AG20443 (cell line): ENCODE results near the gene RASAL2.
"Not testable (repeated sequence)": the region's sequence is repeated elsewhere in the genome, so short reads cannot be mapped to it uniquely, and the experiment has no call there.

ENCODE experiments used
- DNase-seq: peaks from one replicate; pipeline ENCODE4 v3.0.0; 2012; ENCODE audit warnings: low spot score, mixed read lengths

RASAL2 gene

DNA sequence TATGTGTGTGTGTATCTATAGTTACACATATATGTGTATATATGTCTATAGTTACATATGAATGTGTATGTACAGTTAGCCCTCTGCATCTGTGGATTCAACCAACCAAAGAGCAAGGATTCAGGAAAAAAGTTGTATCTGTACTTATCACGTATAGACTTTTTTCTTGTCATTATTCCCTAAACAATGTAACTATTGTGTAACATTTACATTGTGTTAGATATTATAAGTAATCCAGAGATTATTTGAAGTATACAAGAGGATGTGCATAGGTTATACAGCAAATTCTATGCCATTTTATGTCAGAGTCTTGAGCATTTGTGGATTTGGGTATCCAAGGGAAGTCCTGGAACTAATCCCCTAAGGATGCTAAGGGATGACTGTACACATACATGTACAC, 71.3 kb downstream of the RASAL2 start:
- DNase-seq, result no peak

GRCh38 chr1:178166429-178167024, 72.6 kb downstream of the RASAL2 start:
- no peak for DNase-seq

GRCh38 chr1:178168536-178168935, 74.6 kb downstream of the RASAL2 start:
- DNase-seq, result peak; percentile 20

- no peak for DNase-seq
These were observed 75.7 kb downstream of the RASAL2 start for GRCh38 chr1:178169649-178170048.

- DNase-seq, result no peak
These were observed 79.0 kb downstream of the RASAL2 start for GRCh38 chr1:178172939-178173338.

DNA sequence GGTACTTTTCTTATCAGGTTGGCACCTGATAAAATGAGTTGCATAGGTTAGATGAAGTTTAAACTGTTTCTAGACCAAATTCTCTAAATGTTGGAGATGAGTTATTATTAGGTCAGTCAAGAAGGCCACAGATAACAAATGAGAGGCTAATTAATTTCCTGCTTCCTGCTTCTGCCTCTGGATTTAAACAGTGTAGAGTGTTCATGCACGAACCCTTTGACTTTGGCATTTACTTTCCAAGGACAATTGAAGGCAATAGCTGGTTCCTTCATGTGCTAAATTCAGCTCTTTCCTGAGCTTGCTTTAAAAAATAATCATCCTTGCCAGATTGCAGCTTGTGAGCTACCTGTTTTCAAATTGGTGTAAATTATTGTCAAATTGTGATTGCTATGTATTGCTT, 80.6 kb downstream of the RASAL2 start:
- no peak for DNase-seq

GRCh38 chr1:178180405-178180804, 86.5 kb downstream of the RASAL2 start:
- DNase-seq, result no peak

DNA sequence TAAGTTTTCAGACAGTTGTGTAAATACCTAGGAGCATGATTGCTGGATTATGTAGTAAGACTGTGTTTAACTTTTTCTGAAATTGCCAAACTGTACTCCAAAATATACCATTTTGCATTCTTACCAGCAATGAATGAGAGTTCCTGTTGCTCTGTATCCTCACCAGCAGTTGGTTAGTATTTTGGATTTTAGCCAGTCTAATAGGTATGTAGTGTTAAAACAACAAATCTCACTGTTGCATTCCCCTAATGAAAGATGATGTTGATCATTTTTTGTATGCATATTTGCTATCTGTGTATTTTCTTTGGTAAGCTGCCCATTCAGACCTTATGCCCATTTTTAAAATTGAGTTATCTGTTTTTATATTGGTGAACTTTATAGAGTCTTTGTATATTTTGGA, 89.9 kb downstream of the RASAL2 start:
- no peak for DNase-seq

GRCh38 chr1:178188306-178188705, 94.4 kb downstream of the RASAL2 start:
- DNase-seq, result no peak

DNA sequence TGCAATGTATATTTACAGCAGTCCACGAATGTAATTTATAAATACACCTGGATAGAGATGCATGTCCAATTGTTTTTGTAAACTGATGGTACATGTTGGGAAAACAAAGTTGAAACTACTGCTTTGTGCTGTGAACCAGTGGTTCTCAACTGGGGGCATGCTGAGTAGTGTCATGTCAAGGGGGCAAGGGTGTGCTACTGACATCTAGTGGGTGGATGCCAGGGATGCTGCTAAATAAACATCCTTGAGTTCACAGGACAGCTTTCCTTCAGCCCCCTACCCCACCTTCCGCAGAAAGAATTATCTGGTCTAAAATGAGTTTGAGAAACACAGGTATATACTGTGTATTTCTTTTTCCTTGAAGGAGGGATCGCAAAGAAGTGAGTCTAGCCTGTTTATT, 95.9 kb downstream of the RASAL2 start:
- DNase-seq, result peak; percentile 8

DNA sequence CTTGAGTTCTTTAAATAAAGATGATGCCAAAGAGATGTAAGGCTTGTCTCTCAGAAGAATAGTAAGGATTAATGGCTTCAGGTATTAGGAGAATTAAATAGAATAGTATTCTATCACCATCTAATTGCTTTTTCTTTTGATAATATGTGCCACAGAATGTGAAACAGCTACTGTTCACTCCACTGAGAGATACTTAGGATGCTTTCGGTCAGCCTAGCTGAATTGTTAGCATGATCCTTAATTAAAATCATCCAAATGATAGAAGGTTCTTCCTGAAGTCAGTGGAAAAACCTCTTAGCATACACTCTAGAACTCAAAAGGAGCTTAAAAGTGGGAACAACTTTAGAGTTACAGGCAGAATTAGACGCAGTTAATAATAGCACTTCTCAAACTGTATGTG, 97.0 kb downstream of the RASAL2 start:
- no peak for DNase-seq

DNA sequence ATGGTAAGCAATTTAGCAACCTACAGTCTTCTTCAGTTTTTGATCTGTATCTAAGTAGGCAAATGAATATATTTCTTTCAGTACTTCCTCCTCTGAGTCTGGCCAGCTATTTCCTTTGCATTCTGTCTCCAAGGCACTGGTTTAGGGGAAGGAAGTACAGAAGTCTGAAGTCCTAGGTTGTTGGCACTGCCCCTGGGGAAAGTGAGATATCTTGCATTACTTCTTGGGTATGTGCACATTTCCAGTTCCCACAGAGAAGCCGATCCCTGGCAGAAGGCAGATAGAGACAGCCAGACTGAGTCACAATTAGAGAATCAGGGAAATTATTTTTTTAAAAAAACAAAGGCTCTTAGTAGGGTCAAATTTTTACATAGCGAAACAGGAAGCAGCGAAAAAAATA, 98.8 kb downstream of the RASAL2 start:
- peak; percentile 73 for DNase-seq

GRCh38 chr1:178196631-178197030, 102.7 kb downstream of the RASAL2 start:
- no peak for DNase-seq

GRCh38 chr1:178202095-178202494, 108.2 kb downstream of the RASAL2 start:
- not testable (repeated sequence) for DNase-seq

DNA sequence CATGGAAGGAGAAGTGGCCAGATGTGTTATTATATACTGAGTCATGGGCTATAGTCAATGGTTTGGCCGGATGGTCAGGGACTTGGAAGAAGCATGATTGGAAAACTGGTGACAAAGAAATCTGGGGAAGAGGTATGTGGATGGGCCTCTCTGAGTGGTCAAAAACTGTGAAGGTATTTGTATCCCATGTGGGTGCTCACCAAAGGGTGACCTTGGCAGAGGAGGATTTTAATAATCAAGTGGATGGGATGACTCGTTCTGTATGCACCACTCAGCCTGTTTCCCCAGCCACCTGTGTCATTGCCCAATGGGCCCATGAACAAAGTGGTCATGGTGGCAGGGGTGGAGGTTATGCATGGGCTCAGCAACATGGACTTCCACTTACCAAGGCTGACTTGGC, 108.6 kb downstream of the RASAL2 start:
- not testable (repeated sequence) for DNase-seq

DNA sequence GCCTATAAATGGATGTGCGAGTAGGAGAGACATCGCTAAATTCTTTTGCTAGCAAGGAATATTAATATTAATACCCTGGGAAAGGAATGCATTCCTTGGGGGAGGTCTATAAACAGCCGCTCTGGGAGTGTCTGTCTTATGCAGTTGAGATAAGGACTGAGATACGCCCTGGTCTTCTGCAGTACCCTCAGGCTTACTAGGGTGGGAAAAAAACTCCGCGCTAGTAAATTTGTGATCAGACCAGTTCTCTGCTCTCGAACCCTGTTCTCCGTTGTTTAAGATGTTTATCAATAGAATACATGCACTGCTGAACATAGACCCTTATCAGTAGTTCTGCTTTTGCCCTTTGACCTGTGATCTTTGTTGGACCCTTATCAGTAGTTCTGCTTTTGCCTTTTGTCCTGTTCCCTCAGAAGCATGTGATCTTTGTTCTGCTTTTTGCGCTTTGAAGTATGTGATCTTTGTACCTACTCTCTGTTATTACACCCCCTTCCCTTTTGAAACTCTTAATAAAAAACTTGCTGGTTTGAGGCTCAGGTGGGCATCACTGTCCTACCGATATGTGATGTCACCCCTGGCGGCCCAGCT, 114.5 kb downstream of the RASAL2 start:
- not testable (repeated sequence) for DNase-seq

GRCh38 chr1:178209935-178210334, 116.0 kb downstream of the RASAL2 start:
- no peak for DNase-seq

GRCh38 chr1:178218550-178218949, 124.6 kb downstream of the RASAL2 start:
- no peak for DNase-seq

DNA sequence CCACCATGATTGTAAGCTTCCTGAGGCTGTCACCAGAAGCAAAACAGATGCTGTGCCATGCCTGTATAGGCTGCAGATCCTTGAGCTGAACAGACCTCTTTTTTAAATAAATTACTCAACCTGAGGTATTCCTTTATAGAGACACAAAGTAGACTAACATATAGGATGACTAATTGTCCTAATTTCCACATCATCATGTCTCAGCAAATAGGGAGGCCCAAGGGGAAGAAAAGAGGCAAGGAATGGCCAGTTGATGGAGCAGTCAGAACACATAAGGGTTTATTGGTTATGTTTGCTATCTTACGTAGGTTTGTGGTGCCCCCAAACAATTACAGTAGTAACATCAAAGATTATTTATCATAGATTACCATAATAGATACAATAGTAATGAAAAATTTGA, 126.2 kb downstream of the RASAL2 start:
- no peak for DNase-seq

DNA sequence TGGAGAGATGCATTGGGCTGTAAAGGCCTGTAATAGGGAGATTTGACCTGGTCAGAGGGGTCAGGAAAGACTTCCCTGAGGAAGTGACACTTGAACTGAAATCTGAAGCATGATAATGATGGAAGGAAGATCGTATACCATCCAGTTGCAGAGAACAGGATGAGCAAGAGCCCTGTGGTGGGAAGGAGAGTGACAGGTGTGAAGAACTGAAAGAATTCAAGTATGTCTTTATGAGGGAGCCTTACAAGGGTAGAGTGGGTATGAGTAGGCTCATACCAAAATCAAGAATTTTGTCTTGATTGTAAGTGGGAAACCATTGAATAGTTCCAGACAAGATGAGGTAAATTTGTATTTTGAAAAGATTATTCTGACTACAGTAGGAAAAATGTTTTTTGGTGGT, 129.4 kb downstream of the RASAL2 start:
- no peak for DNase-seq

GRCh38 chr1:178224358-178224757, 130.5 kb downstream of the RASAL2 start:
- no peak for DNase-seq

DNA sequence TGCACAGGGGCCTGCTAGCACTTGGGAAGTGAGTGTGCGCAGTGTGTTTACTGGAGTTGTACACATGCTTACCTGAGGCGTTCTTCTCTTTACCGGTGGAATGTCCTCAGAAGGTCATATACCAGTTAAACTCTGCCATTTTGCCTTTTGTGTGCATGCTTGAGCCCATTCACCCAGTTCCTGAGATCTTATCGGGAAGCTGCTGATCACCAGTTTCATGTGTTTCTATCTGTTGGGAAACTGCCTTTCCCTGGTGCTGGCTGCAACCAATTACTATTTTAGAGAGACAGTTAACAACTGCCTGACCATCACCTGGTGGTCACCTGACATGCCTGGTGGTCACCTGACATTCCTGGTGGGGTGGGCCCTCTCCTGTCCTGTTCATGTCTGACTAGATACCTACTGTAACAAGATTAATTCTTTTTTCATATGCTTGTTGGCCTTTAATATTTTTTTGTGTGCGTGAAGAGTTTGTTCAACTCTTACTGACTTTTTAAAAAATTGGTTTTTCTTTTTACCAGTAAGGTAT, 137.0 kb downstream of the RASAL2 start:
- DNase-seq, result no peak

DNA sequence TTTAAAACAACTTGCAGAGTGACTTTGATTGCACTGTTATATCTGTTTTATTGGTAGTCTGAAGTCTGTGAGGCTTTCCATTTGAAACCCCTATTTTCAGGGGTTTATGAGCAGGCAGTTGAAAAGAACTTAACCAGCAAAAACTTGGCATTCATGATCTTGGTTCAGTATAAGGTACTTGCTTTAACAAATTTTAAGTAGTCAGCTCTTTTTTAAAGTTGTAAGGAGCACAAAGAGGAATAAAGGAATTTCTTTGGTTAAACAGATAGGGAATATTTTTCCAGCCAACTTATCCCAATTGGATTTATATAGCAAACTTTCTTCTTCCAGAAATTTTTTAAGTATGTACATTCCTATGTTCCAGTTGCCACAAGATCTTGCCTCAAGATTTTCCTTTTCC, 138.2 kb downstream of the RASAL2 start:
- DNase-seq, result no peak

- DNase-seq, result peak; percentile 46
These were observed 139.0 kb downstream of the RASAL2 start for GRCh38 chr1:178232949-178233348.
